AG09319 (cell line): Measurements from ENCODE around the gene PRXL2C.

Source experiments
- DNase-seq: peaks from one replicate; pipeline ENCODE4 v3.0.0-alpha.2; 2010; ENCODE audit warnings: low read depth; ENCODE audit errors: extremely low read depth
- TF ChIP-seq, protein P1 (sequence below): IDR thresholded peaks from 2 replicates; pipeline ENCODE4 v1.5.1; 2011; ENCODE audit warnings: low read depth, mild to moderate bottlenecking, inconsistent platforms, low read length, moderate library complexity

PRXL2C gene

DNA sequence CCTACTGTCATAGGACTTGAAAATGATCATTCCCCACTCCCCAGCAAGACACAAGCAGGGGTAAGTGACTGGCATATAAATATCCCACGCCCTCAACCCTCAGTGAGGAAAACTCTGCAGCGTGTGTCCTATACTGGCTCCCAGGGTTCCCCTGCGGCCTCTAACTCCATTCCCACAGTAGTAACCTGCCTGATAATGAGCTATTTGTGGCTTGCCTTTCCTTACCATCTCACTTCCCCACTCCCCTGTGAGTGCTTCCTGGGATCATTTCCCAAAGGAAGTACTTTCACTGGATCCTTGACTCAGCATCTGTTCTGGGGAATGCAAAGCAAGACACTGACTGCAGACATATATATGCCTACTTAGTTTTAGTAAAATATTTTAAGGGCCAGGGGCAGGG, 49.8 kb downstream of the PRXL2C start:
- no peak for DNase-seq

DNA sequence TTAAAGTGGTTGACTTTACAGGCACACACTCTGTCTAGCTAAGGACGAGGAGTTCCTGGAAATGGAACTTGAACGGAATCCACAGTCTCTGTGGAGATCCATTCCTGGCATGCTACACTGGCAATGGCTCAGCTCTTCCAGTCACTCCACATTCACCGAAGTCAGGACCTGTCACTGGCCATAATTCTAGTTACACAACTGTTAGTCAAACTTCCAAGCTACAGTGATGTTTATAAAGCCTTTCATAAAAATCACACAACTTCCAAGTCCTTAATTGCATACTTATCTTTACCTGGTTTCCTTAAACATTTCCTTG, 51.2 kb downstream of the PRXL2C start:
- no peak for DNase-seq
- TF ChIP-seq, protein P1, sequence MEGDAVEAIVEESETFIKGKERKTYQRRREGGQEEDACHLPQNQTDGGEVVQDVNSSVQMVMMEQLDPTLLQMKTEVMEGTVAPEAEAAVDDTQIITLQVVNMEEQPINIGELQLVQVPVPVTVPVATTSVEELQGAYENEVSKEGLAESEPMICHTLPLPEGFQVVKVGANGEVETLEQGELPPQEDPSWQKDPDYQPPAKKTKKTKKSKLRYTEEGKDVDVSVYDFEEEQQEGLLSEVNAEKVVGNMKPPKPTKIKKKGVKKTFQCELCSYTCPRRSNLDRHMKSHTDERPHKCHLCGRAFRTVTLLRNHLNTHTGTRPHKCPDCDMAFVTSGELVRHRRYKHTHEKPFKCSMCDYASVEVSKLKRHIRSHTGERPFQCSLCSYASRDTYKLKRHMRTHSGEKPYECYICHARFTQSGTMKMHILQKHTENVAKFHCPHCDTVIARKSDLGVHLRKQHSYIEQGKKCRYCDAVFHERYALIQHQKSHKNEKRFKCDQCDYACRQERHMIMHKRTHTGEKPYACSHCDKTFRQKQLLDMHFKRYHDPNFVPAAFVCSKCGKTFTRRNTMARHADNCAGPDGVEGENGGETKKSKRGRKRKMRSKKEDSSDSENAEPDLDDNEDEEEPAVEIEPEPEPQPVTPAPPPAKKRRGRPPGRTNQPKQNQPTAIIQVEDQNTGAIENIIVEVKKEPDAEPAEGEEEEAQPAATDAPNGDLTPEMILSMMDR, result no peak

More for the DNA sequence above, 49.8 kb downstream of the PRXL2C start:
- TF ChIP-seq, protein P1, result no peak

DNA sequence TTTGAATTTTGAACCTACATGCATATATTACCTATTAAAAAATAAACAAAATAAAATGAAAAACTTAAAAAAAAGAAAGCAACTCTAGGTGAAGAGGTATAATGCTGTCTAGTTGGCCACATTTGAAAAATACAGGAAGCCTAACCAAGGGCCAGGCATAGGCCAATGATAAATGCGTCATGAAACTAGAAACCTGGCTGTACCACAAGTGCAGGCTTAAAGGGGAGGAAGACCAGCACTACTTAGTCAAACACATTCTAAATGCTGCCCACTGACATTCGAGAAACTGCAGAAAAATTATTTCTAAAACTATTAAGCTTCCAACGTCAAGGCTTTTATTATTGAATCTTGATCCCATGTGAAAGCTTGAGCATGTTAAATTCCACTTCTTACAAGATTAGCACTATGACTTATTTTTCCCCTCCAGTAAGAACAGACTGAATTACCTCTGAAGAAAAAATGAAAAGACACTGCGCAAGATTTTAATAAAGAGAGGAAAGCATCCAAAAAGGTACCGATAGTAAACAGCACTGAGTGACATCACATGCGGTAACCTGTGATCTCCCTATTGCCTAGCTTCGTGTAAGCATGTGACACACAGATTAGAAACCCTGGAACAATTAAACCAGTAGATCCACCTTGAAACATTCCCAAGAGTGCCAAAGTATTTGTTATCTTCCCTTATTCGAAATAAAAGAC, 51.7 kb downstream of the PRXL2C start:
- DNase-seq, result no peak
- TF ChIP-seq, protein P1, result no peak

DNA sequence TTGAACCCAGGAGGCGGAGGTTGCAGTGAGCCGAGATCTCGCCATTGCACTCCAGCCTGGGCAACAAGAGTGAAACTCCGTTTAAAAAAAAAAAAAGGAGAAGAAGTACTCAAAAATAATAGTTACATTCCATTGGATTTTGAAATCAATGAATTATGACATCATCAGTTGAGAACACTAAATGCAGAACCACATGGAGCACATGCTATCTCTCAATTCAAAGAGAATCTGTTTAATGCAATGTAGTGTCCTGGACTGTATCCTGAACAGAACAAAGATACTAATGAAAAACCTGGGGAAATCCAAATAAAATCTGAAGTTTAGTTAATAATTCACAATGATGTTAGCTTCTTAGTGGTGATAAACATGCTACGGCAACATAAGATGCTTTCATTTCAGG, 55.8 kb downstream of the PRXL2C start:
- no peak for DNase-seq
- TF ChIP-seq, protein P1, result no peak

DNA sequence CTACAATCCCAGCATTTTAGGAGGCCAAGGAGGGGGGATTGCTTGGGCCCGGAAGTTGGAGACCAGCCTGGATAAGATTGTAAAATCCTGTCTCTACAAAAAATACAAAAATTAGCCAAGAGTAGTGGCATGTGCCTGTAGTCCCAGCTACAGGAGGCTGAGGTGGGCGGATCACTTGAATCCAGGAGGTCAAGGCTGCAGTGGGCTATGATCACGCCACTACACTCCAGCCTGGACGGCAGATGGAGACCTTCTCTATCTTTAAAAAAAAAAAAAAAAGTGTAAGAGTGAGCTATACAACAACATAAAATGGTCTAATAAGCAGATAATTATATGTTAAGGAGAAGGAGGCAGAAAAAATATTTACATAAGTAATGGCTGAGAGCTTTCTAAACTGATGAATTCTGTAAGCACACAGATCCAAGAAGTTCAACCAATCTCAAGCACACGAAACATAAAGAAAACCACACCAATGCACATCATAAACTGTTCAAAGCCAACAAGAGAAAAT, 58.5 kb downstream of the PRXL2C start:
- no peak for DNase-seq
- TF ChIP-seq, protein P1, result no peak
